ENCODE measurements around the gene EPS8L3.

GRCh38 chr1:109769330-109770078, 5.8 kb upstream of the EPS8L3 start:
- no peak for TF ChIP-seq CTCF (IDR thresholded peaks at IDR 0.05; ENCODE audit: insufficient read depth, low read length, poor library complexity, severe bottlenecking)
- TF ChIP-seq EZH2phosphoT487 (conservative IDR thresholded peaks at IDR 0.05; ENCODE audit: low read length) = no peak

Measured in SU-DHL-6 (cell line).